Neuronal stem cell (in vitro differentiated cells): ENCODE measurements around the gene GBP2.
"Not testable (repeated sequence)": the region's sequence is repeated elsewhere in the genome, so short reads cannot be mapped to it uniquely, and the experiment has no call there.

ENCODE experiments used
- DNase-seq: peaks from one replicate; pipeline ENCODE4 v3.0.0-alpha.2; 2013; ENCODE audit warnings: low spot score
- H2AFZ ChIP-seq: one replicate; pipeline ENCODE4 v1.6.1; 2013; ENCODE audit warnings: mild to moderate bottlenecking, low read length, inconsistent platforms
- H2AK5ac ChIP-seq: 2 replicates; pipeline ENCODE4 v1.6.1; 2013; ENCODE audit warnings: low read depth, mild to moderate bottlenecking, inconsistent platforms, low read length, moderate library complexity, mixed read lengths
- H2BK120ac ChIP-seq: 2 replicates; pipeline ENCODE4 v1.6.1; 2013; ENCODE audit warnings: low read depth, mild to moderate bottlenecking, inconsistent platforms, low read length, moderate library complexity, mixed read lengths
- H2BK12ac ChIP-seq: one replicate; pipeline ENCODE4 v1.6.1; 2013; ENCODE audit warnings: low read length, inconsistent platforms
- H2BK15ac ChIP-seq: 2 replicates; pipeline ENCODE4 v1.6.1; 2013; ENCODE audit warnings: mild to moderate bottlenecking, low read length, inconsistent platforms, mixed read lengths
- H2BK5ac ChIP-seq: one replicate; pipeline ENCODE4 v1.6.1; 2013; ENCODE audit warnings: inconsistent platforms, mild to moderate bottlenecking, low read length, moderate library complexity
- H3K14ac ChIP-seq: one replicate; pipeline ENCODE4 v1.6.1; 2013; ENCODE audit warnings: low read length, inconsistent platforms
- H3K18ac ChIP-seq: 2 replicates; pipeline ENCODE4 v1.6.1; 2013; ENCODE audit warnings: low read length, inconsistent platforms
- H3K23ac ChIP-seq: 2 replicates; pipeline ENCODE4 v1.6.1; 2013; ENCODE audit warnings: low read depth, mild to moderate bottlenecking, mixed read lengths, low read length, inconsistent platforms; ENCODE audit not compliant: poor library complexity
- H3K27ac ChIP-seq: replicated peaks from 3 replicates; pipeline ENCODE4 v1.5.1; 2013; ENCODE audit warnings: low read length, inconsistent platforms
- H3K27me3 ChIP-seq, 3 experiments: 2 replicates each; pipeline ENCODE4 v1.6.1; 2013; ENCODE audit warnings: low read length in 3 of 3, mild to moderate bottlenecking in 2 of 3, inconsistent platforms in 1 of 3, low read depth in 1 of 3, mixed read lengths in 1 of 3, moderate library complexity in 1 of 3; ENCODE audit not compliant: control insufficient read depth in 3 of 3, insufficient read depth in 3 of 3
- H3K36me3 ChIP-seq, 2 donors: replicated peaks in 1 of 2; 2 replicates each; pipeline ENCODE4 v1.6.1; 2013; ENCODE audit warnings: low read length in 2 of 2; ENCODE audit not compliant: control insufficient read depth in 2 of 2, insufficient read depth in 2 of 2
- H3K4ac ChIP-seq: 2 replicates; pipeline ENCODE4 v1.6.1; 2013; ENCODE audit warnings: inconsistent platforms, mild to moderate bottlenecking, low read length, moderate library complexity
- H3K4me1 ChIP-seq, 2 donors: 1 replicate in 1 of 2; 2 replicates in 1 of 2; pipeline ENCODE4 v1.6.1; 2013; ENCODE audit warnings: low read length in 2 of 2, low read depth in 1 of 2; ENCODE audit not compliant: control insufficient read depth in 2 of 2, insufficient read depth in 1 of 2
- H3K4me2 ChIP-seq: one replicate; pipeline ENCODE4 v1.6.1; 2013; ENCODE audit warnings: mild to moderate bottlenecking, low read length, inconsistent platforms; ENCODE audit not compliant: insufficient read depth, poor library complexity, severe bottlenecking
- H3K4me3 ChIP-seq, 2 donors: 2 replicates each; pipeline ENCODE4 v1.5.1; 2013; ENCODE audit warnings: low read length in 2 of 2, mild to moderate bottlenecking in 2 of 2, inconsistent platforms in 1 of 2, moderate library complexity in 1 of 2
- H3K79me1 ChIP-seq: one replicate; pipeline ENCODE4 v1.6.1; 2013; ENCODE audit warnings: low read depth, mild to moderate bottlenecking, inconsistent platforms, low read length, moderate library complexity
- H3K9ac ChIP-seq: one replicate; pipeline ENCODE4 v1.6.1; 2013; ENCODE audit warnings: mild to moderate bottlenecking, low read depth, low read length, inconsistent platforms; ENCODE audit not compliant: poor library complexity
- H3K9me3 ChIP-seq, 2 donors: replicated peaks in 1 of 2; 2 replicates each; pipeline versions ENCODE3 to v1.6.1; 2013; ENCODE audit warnings: low read length in 2 of 2, mild to moderate bottlenecking in 2 of 2, inconsistent platforms in 1 of 2, low read depth in 1 of 2, mixed read lengths in 1 of 2, moderate library complexity in 1 of 2; ENCODE audit not compliant: control insufficient read depth in 2 of 2, insufficient read depth in 1 of 2
- H4K8ac ChIP-seq: one replicate; pipeline ENCODE4 v1.6.1; 2013; ENCODE audit warnings: low read depth, mild to moderate bottlenecking, inconsistent platforms, low read length, moderate library complexity
- H4K91ac ChIP-seq: one replicate; pipeline ENCODE4 v1.6.1; 2013; ENCODE audit warnings: low read length, low read depth, mild to moderate bottlenecking, inconsistent platforms; ENCODE audit not compliant: poor library complexity
- WGBS, 2 donors: extraction: QIAGEN DNeasy Blood & Tissue Kit; methylation state at CpG; one replicate each; pipeline ENCODE4 v1.1.7; 2013; ENCODE audit warnings: missing lambda C conversion rate in 2 of 2, mixed read lengths in 1 of 2; ENCODE audit not compliant: insufficient read length in 2 of 2, insufficient replicate concordance in 1 of 2; ENCODE audit errors: extremely low coverage in 2 of 2; 5-methylcytosine and 5-hydroxymethylcytosine counted together

The GBP2 gene

GRCh38 chr1:89126602-89127565 is 970 bp upstream of the GBP2 start:
- H2AFZ ChIP-seq, H4K91ac ChIP-seq, H2BK15ac ChIP-seq, H3K18ac ChIP-seq, H3K23ac ChIP-seq, H3K9ac ChIP-seq, DNase-seq, H3K27ac ChIP-seq, H2BK120ac ChIP-seq, H3K4me3 ChIP-seq, H3K9me3 ChIP-seq, H3K36me3 ChIP-seq, H2BK5ac ChIP-seq, H2AK5ac ChIP-seq, H3K4ac ChIP-seq, H4K8ac ChIP-seq, H2BK12ac ChIP-seq, H3K14ac ChIP-seq, H3K79me1 ChIP-seq, H3K4me1 ChIP-seq, H3K27me3 ChIP-seq, H3K4me2 ChIP-seq: not testable (repeated sequence)
- WGBS, 2 donors = no CpG with 5 or more reads among the region's 23 CpGs

- Histone ChIP-seq H3K4me1 (no peaks in the 10 kb centered on the region), H2AK5ac (no peak overlapping the region), H4K91ac (no peak overlapping the region), H3K9me3 (no peaks in the 10 kb centered on the region), H2BK15ac (no peak overlapping the region), H3K23ac (no peak overlapping the region), H3K27me3 (no peaks in the 10 kb centered on the region), H2BK12ac (no peak overlapping the region), H4K8ac (no peak overlapping the region), H2BK120ac (no peak overlapping the region), H2BK5ac (no peak overlapping the region), H3K4me2 (no peak overlapping the region), H3K9ac (no peak overlapping the region), H2AFZ (peak overlapping the region; percentile 15), H3K79me1 (no peaks in the 10 kb centered on the region), H3K14ac (no peak overlapping the region), H3K27ac (no peak overlapping the region), H3K36me3 (no peaks in the 10 kb centered on the region), H3K4me3 (no peak overlapping the region), H3K4ac (no peak overlapping the region), H3K18ac (no peak overlapping the region)
- WGBS, 2 donors = no CpG with 5 or more reads among the region's 3 CpGs
- no peak for DNase-seq
Measured at GRCh38 chr1:89125240-89125912, 538 bp downstream of the GBP2 start.

GRCh38 chr1:89121641-89122040 is 4.3 kb downstream of the GBP2 start:
- H2BK12ac ChIP-seq = no peak overlapping the region
- no peak for DNase-seq
- H3K4me2 ChIP-seq = no peak overlapping the region
- H3K27ac ChIP-seq = no peak overlapping the region
- H3K27me3 ChIP-seq = no peaks in the 10 kb centered on the region
- no peak overlapping the region for H3K14ac ChIP-seq
- H3K4me3 ChIP-seq = no peak overlapping the region
- no peak overlapping the region for H4K8ac ChIP-seq
- no peak overlapping the region for H2AFZ ChIP-seq
- H4K91ac ChIP-seq = no peak overlapping the region
- no peaks in the 10 kb centered on the region for H3K79me1 ChIP-seq
- no peak overlapping the region for H2AK5ac ChIP-seq
- H2BK120ac ChIP-seq = no peak overlapping the region
- H3K4ac ChIP-seq = no peak overlapping the region
- no peaks in the 10 kb centered on the region for H3K9me3 ChIP-seq
- no peaks in the 10 kb centered on the region for H3K36me3 ChIP-seq
- H3K4me1 ChIP-seq = no peaks in the 10 kb centered on the region
- no peak overlapping the region for H3K9ac ChIP-seq
- no peak overlapping the region for H3K23ac ChIP-seq
- H3K18ac ChIP-seq = no peak overlapping the region
- H2BK5ac ChIP-seq = no peak overlapping the region
- no peak overlapping the region for H2BK15ac ChIP-seq
- WGBS, 2 donors = no CpG with 5 or more reads among the region's 8 CpGs

- H4K91ac ChIP-seq = no peak overlapping the region
- no peaks in the 10 kb centered on the region for H3K27me3 ChIP-seq
- H3K9me3 ChIP-seq = no peaks in the 10 kb centered on the region
- no peak overlapping the region for H2BK12ac ChIP-seq
- no peak overlapping the region for H2BK15ac ChIP-seq
- no peak overlapping the region for H2AFZ ChIP-seq
- H4K8ac ChIP-seq = no peak overlapping the region
- no peak overlapping the region for H3K27ac ChIP-seq
- H2BK5ac ChIP-seq = no peak overlapping the region
- no peak overlapping the region for H2BK120ac ChIP-seq
- no peaks in the 10 kb centered on the region for H3K79me1 ChIP-seq
- H3K18ac ChIP-seq = no peak overlapping the region
- no CpG with 5 or more reads among the region's 2 CpGs for WGBS, 2 donors
- H3K9ac ChIP-seq = no peak overlapping the region
- no peak overlapping the region for H3K4me3 ChIP-seq
- H3K4me2 ChIP-seq = no peak overlapping the region
- no peak overlapping the region for H3K14ac ChIP-seq
- DNase-seq = no peak
- no peaks in the 10 kb centered on the region for H3K36me3 ChIP-seq
- H3K4ac ChIP-seq = no peak overlapping the region
- H2AK5ac ChIP-seq = no peak overlapping the region
- no peaks in the 10 kb centered on the region for H3K4me1 ChIP-seq
- no peak overlapping the region for H3K23ac ChIP-seq
Measured at GRCh38 chr1:89114662-89115061, 11.3 kb downstream of the GBP2 start.
